Keratinocyte (primary cell): Measurements from ENCODE around the gene ARPC5L.
A peak's percentile ranks its signal among the peaks of the same experiment; 100 is the strongest.

Source experiments
- EZH2 ChIP-seq: IDR thresholded peaks from one replicate; pipeline ENCODE4 v1.6.1; 2012; ENCODE audit warnings: inconsistent platforms, mild to moderate bottlenecking, low read length, moderate library complexity
- TF ChIP-seq, protein P1 (sequence below), 3 experiments: IDR thresholded peaks in 1 of 3; conservative IDR thresholded peaks in 1 of 3; optimal IDR thresholded peaks in 1 of 3; 2 replicates in 2 of 3; 3 replicates in 1 of 3; pipeline versions ENCODE3 to v1.5.1; 2011; ENCODE audit warnings: low read length in 3 of 3, mild to moderate bottlenecking in 3 of 3, moderate library complexity in 2 of 3, control low read depth in 1 of 3, inconsistent platforms in 1 of 3; ENCODE audit not compliant: insufficient read depth in 2 of 3; ENCODE audit errors: extremely low read depth in 1 of 3

DNA sequence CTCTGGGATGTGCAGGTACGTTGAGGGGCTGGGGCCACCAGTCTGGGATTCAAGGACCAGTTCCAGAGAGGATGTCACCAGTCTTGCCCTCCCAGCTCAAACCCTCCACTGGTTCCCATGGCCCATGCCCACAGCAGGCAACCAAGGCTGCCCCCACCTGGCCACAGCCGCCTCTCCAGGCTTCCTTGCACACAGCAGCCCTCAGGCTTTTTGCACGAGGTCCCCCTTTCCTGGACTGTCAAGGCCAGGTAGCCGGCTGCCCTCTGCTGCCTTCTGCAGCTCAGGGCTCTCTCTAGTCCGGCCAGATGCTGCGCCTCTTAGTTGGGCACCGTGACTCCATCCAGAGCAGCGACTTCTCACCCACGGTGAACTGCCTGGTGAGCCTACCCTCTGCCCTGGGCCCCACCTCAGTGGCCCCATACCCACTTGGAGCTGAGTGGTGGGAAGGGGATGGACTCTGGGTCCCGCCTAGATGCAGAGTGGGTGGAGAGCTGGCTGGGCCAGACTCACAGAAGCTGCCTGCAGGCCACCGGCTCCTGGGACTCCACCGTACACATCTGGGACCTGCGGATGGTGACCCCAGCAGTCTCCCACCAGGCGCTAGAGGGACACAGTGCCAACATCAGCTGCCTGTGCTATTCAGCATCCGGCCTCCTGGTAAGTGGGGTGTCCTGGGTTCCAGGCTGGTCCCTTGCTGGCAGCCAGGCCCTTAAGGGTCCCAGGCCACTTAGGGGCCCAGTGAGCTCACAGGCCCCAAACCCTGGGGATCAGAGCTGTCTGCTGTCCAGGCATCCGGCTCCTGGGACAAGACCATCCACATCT, 5.8 kb upstream of the ARPC5L start:
- TF ChIP-seq, protein P1, sequence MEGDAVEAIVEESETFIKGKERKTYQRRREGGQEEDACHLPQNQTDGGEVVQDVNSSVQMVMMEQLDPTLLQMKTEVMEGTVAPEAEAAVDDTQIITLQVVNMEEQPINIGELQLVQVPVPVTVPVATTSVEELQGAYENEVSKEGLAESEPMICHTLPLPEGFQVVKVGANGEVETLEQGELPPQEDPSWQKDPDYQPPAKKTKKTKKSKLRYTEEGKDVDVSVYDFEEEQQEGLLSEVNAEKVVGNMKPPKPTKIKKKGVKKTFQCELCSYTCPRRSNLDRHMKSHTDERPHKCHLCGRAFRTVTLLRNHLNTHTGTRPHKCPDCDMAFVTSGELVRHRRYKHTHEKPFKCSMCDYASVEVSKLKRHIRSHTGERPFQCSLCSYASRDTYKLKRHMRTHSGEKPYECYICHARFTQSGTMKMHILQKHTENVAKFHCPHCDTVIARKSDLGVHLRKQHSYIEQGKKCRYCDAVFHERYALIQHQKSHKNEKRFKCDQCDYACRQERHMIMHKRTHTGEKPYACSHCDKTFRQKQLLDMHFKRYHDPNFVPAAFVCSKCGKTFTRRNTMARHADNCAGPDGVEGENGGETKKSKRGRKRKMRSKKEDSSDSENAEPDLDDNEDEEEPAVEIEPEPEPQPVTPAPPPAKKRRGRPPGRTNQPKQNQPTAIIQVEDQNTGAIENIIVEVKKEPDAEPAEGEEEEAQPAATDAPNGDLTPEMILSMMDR (optimal IDR thresholded peaks at IDR 0.05 in 1 of 3, IDR thresholded peaks at IDR 0.05 in 1 of 3, conservative IDR thresholded peaks at IDR 0.05 in 1 of 3; ENCODE audit: extremely low read depth in 1 of 3, insufficient read depth in 2 of 3, low read length in 3 of 3): peak in 2 of 3 experiments; percentile 43 to 49
- TF ChIP-seq EZH2: no peak
